DMS 273 (cell line): ENCODE results near the gene AGFG2.

Experiments used
- DNase-seq: peaks from one replicate; lab custom pipeline; 2025; ENCODE audit not compliant: unreplicated experiment; lab: John Stamatoyannopoulos, UW

The AGFG2 gene

DNA sequence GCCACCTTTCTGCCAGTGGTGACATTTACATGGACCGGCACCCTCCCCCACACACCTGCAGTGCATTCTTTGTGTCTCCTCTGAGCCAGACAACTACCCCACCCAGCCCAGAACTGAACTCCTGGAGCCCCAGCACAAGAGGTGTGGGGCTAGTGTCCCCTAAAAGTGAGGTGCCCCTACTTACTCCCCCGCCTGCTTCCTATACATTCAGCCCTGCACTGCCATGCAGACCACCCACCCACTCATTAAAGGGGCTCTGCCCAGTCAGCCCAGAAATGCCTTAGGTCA, 32.8 kb downstream of the AGFG2 start:
- no peak for DNase-seq

DNA sequence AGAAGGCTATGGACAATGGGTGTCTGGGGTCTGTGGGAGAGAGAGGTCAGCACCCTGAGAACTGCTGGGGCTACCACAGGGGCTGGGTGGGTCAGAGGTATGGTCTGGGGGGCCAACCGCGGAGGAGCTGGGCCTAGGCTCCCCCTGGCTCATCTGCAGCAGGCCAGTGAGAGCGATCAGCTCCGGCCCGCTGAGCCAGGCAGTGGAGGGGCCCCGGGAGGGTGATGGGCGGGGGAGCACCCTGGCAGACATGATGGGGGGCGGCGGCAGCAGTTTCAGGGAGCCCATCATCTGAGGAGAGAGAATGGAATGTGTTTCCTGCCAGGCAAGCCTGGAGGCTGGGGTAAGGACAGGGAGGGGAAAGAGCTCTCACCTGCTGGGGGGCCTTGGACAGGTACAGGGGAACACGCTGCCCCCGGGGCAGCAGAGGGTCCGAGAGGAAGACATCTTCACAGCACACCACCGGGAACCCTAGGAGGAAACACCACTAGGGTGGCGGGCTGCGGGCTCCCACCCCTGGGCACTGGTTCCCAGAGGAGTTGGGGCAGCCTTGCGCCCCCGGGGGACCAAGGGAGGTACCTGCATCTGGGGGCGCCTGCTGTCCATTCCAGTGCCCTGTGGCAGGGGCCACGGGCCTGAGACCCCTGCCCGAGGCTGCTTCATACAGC, 33.4 kb downstream of the AGFG2 start:
- DNase-seq, result no peak

DNA sequence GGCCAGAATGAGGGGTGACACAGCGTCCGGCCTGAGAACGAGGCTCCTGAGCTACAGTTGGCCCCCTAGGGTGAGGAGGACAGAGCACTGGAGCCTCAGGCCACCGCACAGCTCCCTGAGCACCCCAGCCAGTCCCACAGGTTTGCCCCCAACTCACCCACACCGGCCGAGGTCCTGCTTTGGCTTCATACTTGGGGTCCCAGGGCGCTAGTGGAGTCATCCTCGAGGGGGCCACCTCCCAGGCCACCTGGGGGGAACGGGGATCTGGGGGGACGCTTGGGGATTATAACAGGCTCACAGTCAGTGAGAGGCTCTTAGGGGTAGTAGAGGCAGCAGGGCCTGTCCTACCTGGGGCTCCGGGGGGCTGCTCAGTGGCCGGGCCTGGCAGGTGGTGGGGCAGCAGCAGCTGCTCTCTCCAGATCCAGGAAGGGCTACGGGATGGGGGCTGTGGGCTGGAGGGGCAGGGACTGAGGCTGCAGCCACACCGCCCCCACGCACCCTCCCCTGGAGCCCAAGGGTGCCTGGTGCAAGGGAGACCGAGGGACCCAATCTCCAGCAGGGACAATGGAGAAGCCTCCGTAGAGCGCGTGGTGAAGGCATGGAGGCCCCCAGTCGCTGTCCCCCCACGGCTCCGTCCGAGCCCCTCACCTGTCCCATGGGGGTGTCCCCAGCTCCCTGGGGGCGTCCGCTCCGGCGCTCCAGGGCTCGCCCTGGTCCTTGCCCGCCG, 34.1 kb downstream of the AGFG2 start:
- DNase-seq, result no peak

DNA sequence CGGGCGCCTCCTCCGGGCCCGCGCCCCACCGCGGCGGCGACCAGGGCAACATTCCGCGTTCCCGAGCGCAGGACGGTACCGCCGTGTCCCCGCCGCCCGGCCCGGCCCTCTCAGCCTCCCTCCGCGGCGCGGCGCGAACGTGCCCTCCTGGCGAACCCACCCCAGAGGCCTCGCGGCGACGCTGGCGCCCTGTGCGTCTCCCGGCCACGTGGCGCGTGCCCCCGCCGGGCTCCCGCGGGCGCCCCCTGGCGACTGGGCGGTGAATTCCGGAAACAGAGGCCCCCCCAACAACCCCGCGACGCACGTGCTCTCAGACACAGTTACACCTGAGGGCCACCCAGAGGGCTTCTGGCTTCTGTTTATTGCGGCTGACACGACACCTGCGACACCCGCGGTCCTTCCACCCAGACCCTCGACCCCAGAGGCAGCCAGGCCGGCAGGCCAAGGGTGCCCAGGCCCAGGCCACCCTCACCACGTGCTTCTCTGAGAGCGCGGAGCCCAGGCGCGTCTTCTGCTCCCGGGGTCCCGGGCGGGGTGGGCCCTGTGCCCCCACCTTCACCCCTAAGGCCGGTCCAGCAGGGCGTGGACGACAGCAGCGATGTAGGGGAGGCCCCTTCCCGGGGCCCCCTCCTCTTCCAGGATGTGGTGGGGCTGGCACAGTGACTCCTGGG, 34.8 kb downstream of the AGFG2 start, which contains the start of gene SAP25:
SAP25 (minus strand) TSS at position 210 of the 671 bp plus-strand sequence; CDS start at position 52, 158 bp downstream.
- DNase-seq, result no peak

DNA sequence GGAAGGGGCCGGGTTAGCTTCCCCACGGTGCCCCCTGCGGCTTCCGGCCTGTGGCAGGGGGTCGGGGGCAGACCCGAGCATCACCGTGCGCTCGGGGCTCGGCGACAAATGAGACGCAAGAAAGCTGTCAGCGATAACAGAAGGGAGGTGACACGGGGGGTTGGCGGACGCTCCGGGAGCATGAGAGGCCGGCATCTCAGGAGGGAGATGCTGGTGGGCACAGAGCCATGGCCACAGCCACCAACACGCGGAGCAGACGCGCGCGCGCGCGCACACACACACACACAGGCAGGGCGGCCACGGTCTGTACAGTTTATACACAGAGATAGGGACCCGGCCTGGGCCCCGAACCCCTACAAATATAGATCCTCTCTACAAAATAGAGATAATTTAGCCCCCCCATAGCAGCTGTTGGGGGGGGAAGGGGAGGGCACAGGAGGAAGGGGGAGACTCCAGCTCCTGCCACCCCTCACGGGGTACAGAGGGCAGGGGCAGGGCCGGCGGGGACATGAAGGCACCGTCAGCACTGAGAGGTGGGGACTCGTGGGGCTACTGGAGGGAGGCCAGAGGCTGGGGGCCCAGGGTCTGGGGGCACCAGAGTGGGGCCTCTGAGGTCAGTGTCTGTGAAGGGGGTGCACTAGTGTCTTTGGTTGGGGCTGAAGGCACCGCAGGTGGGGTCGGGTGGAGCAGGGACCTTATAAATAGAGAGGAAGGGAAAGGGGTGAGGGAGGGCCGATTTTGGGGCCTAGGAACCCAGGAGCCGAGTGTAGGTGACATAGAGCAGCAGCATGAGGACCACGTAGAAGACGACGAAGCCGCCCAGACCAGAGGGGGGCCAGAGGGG, 35.6 kb downstream of the AGFG2 start:
- DNase-seq, result no peak

DNA sequence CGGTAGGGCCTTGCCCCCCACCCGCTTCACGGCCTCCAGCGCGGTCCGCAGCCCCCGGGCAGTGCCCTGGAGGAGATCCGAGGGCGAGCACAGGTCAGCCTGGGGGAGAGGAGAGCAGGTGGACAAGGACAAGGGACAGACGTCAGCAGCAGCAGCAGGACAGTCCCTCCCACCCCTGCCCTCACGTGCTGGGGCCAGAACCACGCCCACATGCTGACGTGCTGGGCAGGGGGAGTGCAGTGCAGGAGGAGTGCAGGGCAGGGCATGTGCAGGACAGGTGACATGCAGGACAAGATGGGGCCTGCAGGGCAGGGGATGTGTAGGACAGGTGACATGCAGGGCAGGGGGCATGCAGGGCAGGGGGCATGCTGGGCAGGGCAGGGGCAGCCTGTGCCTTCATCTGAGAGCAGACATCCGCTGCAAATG, 36.2 kb downstream of the AGFG2 start:
- DNase-seq, result no peak

DNA sequence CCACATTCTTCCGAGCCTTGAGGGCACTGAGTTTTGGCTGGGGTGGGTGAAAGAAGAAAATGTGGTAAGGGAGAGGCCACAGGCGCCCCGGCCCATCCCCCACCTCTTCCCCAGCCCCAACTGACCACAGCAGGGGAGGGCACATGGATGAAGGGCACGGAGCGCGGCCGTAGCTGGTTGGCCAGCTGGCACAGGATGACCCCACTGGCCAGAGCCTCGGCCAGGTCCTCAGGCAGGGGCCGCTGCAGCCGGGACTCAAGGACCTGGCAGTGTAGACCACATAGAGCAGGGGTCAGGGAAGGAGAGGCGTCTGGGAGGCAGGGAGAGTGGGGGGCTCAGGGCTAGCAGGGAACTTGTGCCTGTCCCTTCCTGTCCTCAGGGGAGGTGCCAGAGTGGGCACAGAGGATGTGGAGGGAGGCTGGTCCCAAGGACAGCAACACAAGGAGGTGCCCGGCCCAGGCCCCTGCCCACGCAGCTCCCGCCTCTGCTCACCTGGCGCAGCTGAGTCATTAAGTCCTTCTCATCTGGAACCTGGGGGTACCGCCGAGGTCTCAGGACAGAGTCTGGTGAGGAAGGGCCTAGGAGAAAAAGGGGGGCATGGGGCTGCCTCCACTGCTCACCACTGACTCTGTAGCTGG, 36.9 kb downstream of the AGFG2 start:
- DNase-seq, result no peak

DNA sequence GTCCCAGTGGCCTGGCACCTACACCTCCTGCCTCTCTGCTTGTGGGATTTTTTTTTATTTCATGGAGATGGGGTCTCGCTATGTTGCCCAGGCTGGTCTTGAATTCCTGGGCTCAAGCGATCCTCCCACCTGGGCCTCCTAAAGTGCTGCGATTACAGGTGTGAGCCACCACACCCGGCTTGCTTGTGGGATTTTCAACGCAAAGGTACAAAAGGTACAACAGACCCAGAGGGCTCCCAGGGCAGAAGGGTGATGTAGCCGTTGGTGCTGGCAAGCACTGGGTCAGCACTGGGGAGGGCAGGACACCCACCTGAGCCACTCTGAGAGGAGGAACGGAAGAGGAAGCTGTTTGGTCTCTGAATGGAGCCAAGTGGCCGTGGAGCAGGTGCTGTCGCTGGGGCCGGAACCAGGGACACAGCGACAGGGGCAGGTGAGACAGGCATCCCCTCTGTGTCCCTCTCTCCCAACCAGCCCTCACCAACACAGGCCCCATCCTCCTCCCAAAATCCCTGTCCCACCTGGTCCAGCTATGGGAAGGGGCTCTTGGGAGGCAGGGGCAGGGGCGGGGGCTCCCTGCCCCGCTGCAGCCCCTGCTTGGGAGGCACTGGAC, 37.5 kb downstream of the AGFG2 start:
- no peak for DNase-seq

DNA sequence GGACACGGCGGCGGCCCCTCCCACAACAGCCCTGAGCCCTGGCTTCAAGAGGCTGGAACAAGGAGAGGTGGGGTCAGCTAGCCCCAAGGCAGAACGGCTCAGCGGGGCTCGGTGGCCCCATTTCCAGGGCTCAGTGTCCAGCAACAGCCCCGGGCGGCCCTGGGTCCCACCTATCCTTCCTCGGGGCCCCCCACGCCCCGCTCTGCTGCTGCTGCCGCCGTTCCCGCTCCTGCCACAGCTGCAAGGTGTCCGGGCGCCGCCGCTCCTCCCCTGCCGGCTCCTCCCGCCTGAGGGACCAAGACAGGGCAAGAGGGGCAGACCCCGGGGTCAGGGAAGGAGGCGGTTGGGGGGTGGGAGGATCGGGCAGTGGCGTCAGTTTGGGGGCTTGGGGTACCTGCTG, 38.1 kb downstream of the AGFG2 start:
- DNase-seq, result no peak

DNA sequence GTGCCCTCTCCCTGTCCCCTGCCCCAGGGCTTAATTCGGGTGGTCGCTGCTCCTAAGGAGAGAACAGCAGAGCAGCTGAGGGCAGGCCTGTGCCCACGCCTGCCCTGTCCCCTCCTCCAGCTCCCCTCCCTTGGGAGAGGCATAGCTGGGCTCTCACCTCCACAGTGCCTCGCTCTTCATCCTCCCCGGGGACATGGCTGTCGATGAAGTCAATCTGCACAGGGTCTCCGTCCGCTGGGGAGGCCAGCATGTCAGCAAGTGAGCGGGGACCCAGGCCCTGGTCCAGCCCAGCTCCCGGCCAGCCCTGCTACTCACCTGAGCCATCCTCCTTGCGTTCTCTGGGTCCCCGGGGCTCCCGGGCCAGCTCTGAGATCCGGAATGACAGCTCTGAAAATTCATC, 38.5 kb downstream of the AGFG2 start:
- DNase-seq, result no peak

DNA sequence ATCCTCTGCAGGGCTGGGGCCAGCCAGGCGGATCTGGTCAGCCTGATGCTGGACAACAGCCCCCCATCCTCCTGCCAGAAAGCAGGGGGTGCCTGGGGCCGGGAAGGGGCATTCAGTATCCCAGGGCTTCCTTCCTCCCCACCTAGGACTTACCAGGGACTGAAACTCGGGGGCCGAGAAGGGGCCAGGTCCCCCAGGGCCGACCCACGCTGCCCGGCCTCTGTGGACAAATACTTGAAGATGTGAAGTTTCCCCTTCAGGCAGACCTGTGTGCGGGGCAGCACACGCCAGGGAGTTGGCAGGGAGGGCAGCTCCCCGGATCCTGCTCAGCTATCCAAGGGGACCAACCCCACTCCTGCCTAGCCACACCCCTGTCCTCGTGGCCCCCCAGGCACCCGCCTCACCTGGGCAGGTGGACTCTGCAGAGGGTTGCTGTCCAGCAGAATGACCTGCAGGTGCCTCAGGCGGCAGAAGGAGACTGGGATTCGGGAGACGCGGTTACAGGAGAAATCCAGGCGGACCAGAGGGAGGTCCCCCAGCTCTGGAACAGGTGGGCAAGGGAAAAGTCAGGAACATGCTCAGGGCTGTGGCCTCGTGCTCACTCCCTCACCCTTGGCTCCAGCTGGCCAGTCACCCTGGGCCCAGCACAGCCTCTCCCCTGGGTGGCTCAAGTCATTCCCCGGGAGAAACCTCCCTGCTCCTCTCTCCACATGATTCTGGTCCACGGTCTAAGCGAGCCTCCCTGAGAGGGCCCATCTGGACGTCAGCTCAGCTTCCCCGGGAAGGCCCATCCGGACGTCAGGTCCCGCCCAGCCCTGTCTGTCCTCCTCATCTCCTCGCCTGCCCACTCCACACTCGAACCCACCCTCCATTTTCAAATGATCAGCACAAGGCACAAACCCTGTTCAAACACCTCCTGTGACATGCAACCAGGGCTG, 39.5 kb downstream of the AGFG2 start:
- no peak for DNase-seq

DNA sequence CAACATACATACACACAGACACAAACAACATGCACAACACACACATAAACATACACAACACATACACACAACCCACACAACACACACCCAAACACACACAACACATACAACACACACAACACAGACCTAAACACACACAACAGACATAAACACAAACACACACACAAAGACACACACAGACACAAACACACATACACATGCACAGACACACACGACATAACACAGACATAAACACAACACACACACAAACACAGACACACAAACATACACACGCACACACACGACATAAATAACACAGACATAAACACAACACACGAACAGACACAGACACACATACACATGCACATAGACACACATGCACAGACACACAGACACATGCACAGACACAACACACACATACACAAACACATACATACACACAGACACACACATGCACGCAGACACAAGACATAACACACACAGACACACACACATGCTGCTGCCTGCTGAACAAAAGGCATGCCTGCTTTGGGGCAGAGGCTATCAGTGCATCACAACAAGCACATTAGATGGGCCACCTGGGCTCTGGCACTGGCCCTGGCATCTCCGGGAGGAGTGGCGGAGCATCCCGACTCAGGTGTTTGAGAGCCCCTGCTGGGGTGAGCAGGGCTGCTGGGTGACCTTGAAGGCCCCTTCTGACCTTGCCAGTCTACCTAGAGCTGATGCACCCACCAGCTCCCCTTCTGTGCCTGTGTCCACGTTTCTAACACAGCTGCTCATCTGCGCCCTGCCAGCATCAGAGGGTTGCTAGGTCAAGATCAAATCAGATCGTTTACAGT, 41.7 kb downstream of the AGFG2 start:
- DNase-seq, result no peak

DNA sequence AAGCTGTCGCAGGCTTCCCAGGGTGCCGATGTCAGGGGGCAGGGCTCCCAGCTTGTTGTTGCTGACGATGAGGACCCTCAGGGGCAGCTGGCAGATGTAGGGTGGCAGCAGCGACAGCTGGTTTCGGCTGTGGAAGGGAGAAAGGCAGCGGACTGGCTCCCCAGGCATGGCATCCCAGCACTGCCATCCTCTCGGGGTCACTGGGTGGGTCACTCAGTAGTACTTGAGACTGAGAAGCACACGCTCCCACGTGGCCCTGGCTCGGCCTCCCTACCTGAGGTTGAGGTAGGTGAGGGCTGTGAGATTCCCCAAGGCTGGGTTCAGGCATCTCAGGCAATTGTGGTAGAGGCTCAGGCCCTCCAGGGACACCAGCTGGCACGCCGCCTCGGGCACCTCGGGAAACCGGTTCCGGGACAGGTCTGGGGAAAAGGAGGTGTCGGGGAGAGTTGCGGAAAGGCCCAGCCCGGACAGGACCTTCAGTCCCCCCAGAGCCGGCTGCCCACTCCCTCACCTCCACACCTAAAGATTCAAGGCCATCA, 43.1 kb downstream of the AGFG2 start:
- DNase-seq, result no peak

DNA sequence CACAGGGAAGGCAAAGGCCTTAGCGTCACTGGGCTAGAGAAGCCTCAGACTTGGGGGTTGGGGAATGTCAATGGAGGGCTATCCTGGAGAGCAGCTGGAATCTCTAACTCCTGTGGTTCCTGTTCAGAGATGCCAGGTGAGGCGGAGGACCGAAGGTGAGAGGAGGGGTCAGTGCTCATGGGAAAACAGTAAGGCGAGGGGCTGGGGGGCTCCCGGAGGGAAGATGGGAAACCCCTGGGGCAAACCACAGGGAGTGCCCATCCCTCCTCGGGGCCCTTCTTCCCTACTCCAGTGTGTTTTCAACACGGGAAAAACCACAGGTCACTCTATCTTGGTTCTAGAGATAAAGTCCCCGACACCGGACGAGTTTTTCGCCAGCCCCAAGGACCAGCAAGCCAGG, 43.6 kb downstream of the AGFG2 start:
- DNase-seq, result no peak

DNA sequence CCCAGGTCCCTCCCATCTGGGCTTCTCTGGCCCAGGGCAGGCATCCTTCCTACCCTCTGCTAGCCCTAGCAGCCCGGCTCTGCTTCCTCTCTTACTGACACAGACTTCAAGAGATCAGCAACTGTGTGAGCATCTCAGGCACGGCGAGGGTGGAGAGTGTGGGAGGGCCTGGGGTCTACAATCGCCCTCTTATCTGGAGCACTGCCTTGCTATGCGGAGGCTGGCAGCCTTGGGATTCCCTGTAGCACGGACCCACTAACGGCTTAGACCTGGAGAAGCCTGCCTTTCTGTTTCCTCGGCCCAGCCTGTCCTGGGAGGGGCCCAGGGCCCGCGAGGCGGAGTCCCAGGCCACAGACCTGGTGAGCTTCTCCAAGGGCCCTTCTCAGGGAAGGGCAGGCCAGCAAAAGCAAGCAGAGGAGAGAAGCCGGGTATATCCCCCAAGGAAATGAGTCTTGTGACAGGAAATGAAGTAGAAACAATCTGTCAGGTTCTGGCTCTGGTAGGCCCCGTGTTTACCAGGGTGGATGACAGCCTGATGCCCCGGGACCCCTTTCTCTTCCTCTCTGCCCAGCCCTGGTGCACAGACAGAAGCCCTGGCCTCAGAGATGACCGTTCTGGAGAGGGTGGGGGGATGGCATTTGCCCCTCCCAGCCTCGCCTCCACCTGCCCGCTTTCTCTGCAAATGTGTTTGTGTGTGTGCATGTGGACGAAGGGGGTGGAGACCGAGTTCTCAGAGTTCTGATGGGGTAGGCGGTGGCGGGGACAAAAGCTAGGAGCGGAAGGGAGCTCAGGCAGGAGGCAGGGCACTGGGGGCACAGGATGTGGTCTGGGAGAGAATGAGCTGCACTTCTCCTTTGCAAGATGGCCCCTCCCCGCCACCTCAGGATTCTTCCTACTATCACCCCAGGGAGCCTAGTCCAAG, 44.4 kb downstream of the AGFG2 start:
- no peak for DNase-seq

DNA sequence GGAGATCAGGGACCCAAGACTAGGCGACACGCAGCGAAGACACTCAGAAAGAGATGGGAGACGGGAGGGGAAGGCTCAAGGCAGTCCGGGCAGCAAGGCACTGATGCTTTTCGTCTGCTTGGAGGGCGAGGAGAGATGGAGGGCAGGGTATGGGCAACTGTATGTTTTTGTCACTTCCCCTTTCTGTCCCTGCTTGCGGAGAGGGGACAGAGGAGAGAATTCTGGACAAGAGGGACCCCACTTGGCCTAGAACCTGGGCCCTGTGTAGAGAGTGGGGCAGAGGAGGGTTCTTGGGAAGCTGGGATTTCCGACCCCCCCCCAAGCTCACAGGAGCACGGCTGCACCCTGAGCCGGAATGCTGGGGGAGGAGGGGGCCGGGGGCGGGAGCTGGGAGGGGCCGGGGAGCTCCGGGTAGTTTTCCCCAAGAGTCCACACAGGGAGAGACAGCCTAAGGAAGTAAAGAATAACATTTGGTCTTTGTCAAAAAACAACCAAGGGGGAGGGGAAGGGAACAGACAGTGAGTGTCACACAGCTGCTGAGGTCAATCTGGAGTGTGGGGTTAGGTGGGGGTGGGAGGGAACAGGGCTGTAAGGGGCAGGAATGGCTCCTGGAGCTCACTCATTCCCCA, 45.2 kb downstream of the AGFG2 start:
- peak; percentile 52 for DNase-seq
